Activated CD8-positive, alpha-beta memory T cell treated with anti-CD3 and anti-CD28 coated beads, Interleukin-2, amount 10 ng/mL, durations not matched to agents 7 days and 5 days (primary cell): Measurements from ENCODE around the gene MESP1. TPM values are rescaled to one million over a fixed set of nuclear protein-coding genes. Genes with fewer than 3 reads are reported as not detected.
A peak's percentile ranks its signal among the peaks of the same experiment; 100 is the strongest.
"Not testable (repeated sequence)": the region's sequence is repeated elsewhere in the genome, so short reads cannot be mapped to it uniquely, and the experiment has no call there.

ENCODE experiments used
- ATAC-seq: fragments of 150-1000 bp; cut with Tn5 transposase; one replicate; pipeline ENCODE4 v1.10.0; 2021; ENCODE audit warnings: moderate library complexity
- CTCF ChIA-PET: fragments of 350-600 bp; sonication (Branson Sonifier 250); formaldehyde crosslinking; loops from one replicate; lab custom pipeline; 2021; ENCODE audit warnings: antibody characterized with exemption; lab: Charles Lee
- DNase-seq: peaks from one replicate; pipeline ENCODE4 v3.0.0-alpha.2; 2020
- H3K27ac Mint-ChIP-seq: one replicate; pipeline ENCODE4 v1.8.0; 2021; ENCODE audit warnings: mild to moderate bottlenecking, mixed read lengths
- H3K27me3 Mint-ChIP-seq: one replicate; pipeline ENCODE4 v1.8.0; 2021; ENCODE audit warnings: mixed read lengths
- H3K36me3 Mint-ChIP-seq: one replicate; pipeline ENCODE4 v1.8.0; 2021; ENCODE audit warnings: mild to moderate bottlenecking, mixed read lengths
- H3K4me1 Mint-ChIP-seq: one replicate; pipeline ENCODE4 v1.8.0; 2021; ENCODE audit warnings: mixed read lengths
- H3K4me3 Mint-ChIP-seq: one replicate; pipeline ENCODE4 v1.8.0; 2021; ENCODE audit warnings: mild to moderate bottlenecking, moderate library complexity, mixed read lengths
- H3K9me3 Mint-ChIP-seq: one replicate; pipeline ENCODE4 v1.8.0; 2022; ENCODE audit warnings: low read depth, mixed read lengths
- total RNA-seq, 2 experiments: library from RNA; stranded (reverse); gene quantifications; one replicate each; pipeline ENCODE4 v1.2.3, GENCODE V29; 2021

MESP1 gene, protein sequence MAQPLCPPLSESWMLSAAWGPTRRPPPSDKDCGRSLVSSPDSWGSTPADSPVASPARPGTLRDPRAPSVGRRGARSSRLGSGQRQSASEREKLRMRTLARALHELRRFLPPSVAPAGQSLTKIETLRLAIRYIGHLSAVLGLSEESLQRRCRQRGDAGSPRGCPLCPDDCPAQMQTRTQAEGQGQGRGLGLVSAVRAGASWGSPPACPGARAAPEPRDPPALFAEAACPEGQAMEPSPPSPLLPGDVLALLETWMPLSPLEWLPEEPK
- 1 to 10 TPM; 3.1 to 5.1 TPM for total RNA-seq

DNA sequence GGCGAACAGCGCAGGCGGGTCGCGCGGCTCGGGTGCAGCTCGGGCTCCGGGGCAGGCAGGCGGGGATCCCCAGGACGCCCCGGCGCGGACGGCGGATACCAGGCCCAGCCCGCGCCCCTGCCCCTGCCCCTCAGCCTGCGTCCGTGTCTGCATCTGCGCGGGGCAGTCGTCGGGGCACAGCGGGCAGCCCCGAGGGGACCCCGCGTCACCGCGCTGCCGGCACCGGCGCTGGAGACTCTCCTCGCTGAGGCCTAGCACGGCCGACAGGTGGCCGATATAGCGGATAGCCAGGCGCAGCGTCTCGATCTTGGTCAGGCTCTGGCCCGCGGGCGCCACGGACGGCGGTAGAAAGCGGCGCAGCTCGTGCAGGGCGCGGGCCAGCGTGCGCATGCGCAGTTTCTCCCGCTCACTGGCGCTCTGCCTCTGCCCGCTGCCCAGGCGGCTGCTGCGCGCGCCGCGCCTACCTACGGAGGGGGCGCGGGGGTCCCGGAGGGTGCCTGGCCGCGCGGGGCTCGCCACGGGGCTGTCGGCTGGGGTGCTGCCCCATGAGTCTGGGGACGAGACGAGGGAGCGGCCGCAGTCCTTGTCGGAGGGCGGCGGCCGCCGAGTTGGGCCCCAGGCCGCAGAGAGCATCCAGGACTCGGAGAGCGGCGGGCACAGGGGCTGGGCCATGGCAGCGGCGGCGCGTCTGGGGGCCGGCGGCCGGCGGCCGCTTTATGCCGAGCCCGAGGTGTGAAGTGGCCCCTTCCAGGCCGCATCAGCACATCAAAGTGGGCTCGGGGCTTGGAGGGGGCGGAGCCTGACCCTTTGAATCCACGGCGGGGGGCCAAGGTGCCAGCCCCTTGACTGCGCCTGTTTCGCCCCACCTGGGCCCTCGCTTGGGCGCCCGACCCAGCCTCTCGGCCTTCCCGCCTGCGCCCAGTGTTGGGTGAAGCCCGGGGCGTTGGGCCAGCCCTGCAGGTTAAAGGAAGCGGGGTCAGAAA lies at the start of gene MESP1:
TSS of gene MESP1 (minus strand) at position 690 of the 983 bp plus-strand sequence. CDS start at position 672, 18 bp downstream.
- peaks cover 17% of the 10 kb centered on the region for H3K27me3 Mint-ChIP-seq
- H3K4me3 Mint-ChIP-seq: peak within 1 kb of the TSS; percentile 64
- DNase-seq (peak; percentile 92), ATAC-seq (peak; percentile 99)
- peaks cover 2% of the 10 kb centered on the region for H3K4me1 Mint-ChIP-seq
- no peaks in the 10 kb centered on the region for H3K36me3 Mint-ChIP-seq
- CTCF ChIA-PET: interaction anchor here (1.2 to 4.9 kb wide), 8 partner anchors 10 to 329 kb away, joined by 3 to 29 read pairs (median 6); no protein-coding TSS in a partner anchor
- H3K27ac Mint-ChIP-seq: no peak within 1 kb of the TSS
- no peaks in the 10 kb centered on the region for H3K9me3 Mint-ChIP-seq

DNA sequence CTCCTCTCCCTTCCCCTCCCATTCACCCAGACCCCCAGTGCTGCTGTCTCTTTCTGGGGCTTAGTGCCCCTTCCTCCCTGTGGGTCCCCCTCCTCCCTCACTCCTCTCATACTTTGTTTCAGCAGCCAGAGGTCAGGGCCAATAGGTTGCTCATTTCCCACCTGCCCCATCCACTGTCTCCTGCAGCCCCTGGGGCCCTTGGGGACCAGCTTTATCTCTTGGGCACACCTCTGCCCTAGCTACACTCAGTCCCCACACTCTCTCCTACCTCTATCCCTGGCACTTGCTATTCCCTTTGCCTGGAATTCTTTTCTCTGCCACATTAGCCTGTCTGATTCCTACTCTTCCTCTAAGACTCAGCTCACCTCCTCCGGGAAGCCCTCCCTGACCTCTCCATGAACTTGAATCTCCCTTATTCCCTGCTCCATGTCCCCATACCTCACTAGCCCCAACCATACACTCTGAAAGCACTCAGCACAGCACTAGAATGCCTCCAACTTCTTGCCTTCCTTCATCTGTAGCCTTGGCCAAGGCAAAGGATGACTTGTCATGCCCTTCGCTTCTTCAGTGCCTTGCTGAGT lies 49.0 kb upstream of the MESP1 start:
- H3K4me1 Mint-ChIP-seq: no peaks in the 10 kb centered on the region
- no peak overlapping the region for H3K4me3 Mint-ChIP-seq
- H3K9me3 Mint-ChIP-seq: no peaks in the 10 kb centered on the region
- no peak overlapping the region for H3K27ac Mint-ChIP-seq
- CTCF ChIA-PET: no interaction called here
- DNase-seq (no peak), ATAC-seq (no peak)
- peaks cover 9% of the 10 kb centered on the region for H3K27me3 Mint-ChIP-seq
- H3K36me3 Mint-ChIP-seq: no peaks in the 10 kb centered on the region

- Mint-ChIP-seq H3K4me1 (no peaks in the 10 kb centered on the region), H3K9me3 (no peaks in the 10 kb centered on the region), H3K36me3 (no peaks in the 10 kb centered on the region), H3K4me3 (no peak overlapping the region), H3K27ac (no peak overlapping the region), H3K27me3 (peaks cover 13% of the 10 kb centered on the region)
- CTCF ChIA-PET: interaction anchor here (1.0 kb wide), 1 partner anchor 76 kb away, joined by 3 read pairs; no protein-coding TSS in a partner anchor
- ATAC-seq: no peak
- no peak for DNase-seq
Measured at GRCh38 chr15:89799011-89799911, 48.2 kb upstream of the MESP1 start.

GRCh38 chr15:89797678-89798201 lies 46.7 kb upstream of the MESP1 start:
- Mint-ChIP-seq H3K9me3 (no peaks in the 10 kb centered on the region), H3K27me3 (peaks cover 16% of the 10 kb centered on the region), H3K36me3 (no peaks in the 10 kb centered on the region), H3K4me3 (no peak overlapping the region), H3K27ac (no peak overlapping the region), H3K4me1 (no peaks in the 10 kb centered on the region)
- CTCF ChIA-PET: interaction anchor here (1.0 kb wide), 1 partner anchor 77 kb away, joined by 3 read pairs; no protein-coding TSS in a partner anchor
- DNase-seq: no peak
- ATAC-seq: no peak

DNA sequence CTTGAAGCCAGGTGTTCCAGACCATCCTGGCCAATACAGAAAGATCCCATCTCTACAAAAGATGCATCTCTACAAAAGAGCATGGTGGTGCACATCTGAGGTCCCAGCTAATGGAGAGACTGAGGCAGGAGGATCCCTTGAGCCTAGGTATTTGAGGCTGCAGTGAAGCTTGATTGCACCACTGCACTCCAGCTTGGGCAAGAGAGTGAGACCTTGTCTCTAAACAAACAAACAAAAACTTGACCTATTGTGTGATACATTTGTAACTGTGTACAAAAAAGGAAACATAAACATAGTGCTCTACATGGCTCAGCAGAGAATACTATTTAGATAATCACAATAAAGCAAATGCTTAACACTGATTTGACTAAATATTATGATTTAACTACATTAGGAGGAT lies 44.9 kb upstream of the MESP1 start:
- CTCF ChIA-PET: no interaction called here

GRCh38 chr15:89794627-89795241 lies 43.7 kb upstream of the MESP1 start:
- no peak overlapping the region for H3K4me3 Mint-ChIP-seq
- peaks cover 16% of the 10 kb centered on the region for H3K27me3 Mint-ChIP-seq
- ATAC-seq (no peak), DNase-seq (no peak)
- no peaks in the 10 kb centered on the region for H3K36me3 Mint-ChIP-seq
- CTCF ChIA-PET: no interaction called here
- no peak overlapping the region for H3K27ac Mint-ChIP-seq
- H3K4me1 Mint-ChIP-seq: no peaks in the 10 kb centered on the region
- no peaks in the 10 kb centered on the region for H3K9me3 Mint-ChIP-seq

More for the DNA sequence above, 44.9 kb upstream of the MESP1 start:
- no peak overlapping the region for H3K4me3 Mint-ChIP-seq
- peaks cover 16% of the 10 kb centered on the region for H3K27me3 Mint-ChIP-seq
- DNase-seq: no peak
- H3K4me1 Mint-ChIP-seq: no peaks in the 10 kb centered on the region
- H3K9me3 Mint-ChIP-seq: no peaks in the 10 kb centered on the region
- H3K36me3 Mint-ChIP-seq: no peaks in the 10 kb centered on the region
- no peak for ATAC-seq
- no peak overlapping the region for H3K27ac Mint-ChIP-seq

DNA sequence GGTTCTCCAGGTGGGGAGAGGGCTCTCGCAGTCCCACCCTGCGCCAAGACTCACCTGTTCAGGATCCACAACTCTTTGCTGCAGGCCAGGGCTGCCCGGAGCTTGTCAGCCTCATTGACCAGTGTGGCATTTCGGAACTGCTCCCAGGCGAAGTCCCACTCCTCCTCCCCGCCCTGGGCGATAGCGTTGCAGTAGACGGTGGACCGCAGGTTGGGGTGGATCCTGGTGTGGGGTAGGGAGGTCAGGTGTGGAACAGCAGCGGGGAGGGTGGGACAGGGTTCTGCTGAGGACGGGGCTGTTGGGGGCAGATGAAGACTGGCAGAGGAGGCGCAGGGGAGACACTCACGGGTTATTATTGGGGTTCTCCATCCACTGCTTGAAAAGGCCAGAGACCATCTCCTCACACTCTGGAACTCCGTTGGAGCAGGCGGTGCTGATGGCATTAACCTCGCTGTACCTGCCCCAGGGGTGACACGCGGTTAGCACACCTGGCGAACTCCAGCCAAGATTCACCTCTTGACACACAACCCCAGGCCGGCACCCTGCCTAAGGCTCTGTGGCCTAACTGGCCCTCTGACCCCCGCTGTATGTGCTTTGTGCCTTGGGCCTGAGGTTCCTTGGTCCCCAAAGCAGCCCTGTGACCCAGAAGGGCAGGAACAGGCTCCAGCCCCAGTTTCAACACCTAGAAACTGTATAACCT lies 41.2 kb upstream of the MESP1 start:
- Mint-ChIP-seq H3K4me3 (no peak overlapping the region), H3K27me3 (peaks cover 26% of the 10 kb centered on the region), H3K36me3 (peaks cover 3% of the 10 kb centered on the region), H3K27ac (no peak overlapping the region), H3K4me1 (no peaks in the 10 kb centered on the region), H3K9me3 (peaks cover 4% of the 10 kb centered on the region)
- DNase-seq (no peak), ATAC-seq (no peak)
- CTCF ChIA-PET: no interaction called here

DNA sequence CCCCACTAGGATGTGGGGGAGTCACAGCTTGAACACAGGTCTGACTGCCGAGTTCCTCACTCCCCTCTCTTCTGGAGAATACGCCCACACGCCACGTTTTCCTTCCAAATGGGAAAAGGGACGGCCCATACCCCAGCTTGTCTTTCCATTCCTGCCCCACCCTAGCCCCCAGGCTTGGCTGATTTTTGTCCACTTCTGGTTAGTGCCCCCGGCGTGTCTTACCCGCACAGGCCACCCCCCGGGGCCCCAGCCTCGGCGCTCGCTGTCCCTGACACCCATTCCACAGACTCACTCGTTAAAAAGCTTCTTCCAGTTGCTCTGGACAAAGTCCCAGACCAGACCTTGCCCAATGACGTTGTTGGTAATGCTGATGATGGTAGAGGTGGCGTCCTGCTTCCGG lies 39.6 kb upstream of the MESP1 start:
- Mint-ChIP-seq H3K36me3 (peaks cover 3% of the 10 kb centered on the region), H3K4me1 (no peaks in the 10 kb centered on the region), H3K27ac (no peak overlapping the region), H3K4me3 (no peak overlapping the region), H3K9me3 (peaks cover 4% of the 10 kb centered on the region), H3K27me3 (peaks cover 27% of the 10 kb centered on the region)
- CTCF ChIA-PET: interaction anchor here (1.4 kb wide), 1 partner anchor 50 kb away, joined by 3 read pairs; no protein-coding TSS in a partner anchor
- DNase-seq (no peak), ATAC-seq (no peak)

- no peak for ATAC-seq
- CTCF ChIA-PET: interaction anchor here (0.7 kb wide), 1 partner anchor 312 kb away, joined by 3 read pairs; the partner anchor contains the start of gene IDH2
- Mint-ChIP-seq H3K36me3 (peaks cover 3% of the 10 kb centered on the region), H3K9me3 (peaks cover 4% of the 10 kb centered on the region), H3K27ac (no peak overlapping the region), H3K4me1 (no peaks in the 10 kb centered on the region), H3K4me3 (no peak overlapping the region), H3K27me3 (peaks cover 23% of the 10 kb centered on the region)
- DNase-seq: no peak
Measured at GRCh38 chr15:89790206-89790605, 39.2 kb upstream of the MESP1 start.

DNA sequence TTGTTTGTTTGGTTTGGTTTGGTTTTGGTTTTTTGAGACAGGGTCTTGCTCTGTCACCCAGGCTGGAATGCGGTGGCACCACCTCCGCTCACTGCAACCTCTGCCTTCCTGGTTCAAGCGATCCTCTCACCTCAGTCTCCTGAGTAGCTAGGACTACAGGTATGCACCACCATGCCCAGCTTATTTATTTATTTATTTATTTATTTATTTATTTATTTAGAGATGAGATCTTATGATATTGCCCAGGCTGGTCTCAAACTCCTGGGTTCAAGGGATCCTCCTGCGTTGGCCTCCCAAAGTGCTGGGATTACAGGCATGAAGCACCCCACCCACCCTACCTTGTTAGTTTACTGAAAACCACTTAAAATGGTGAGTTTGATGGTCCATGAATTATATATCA lies 37.5 kb upstream of the MESP1 start:
- H3K27ac Mint-ChIP-seq, H3K4me3 Mint-ChIP-seq, DNase-seq, H3K9me3 Mint-ChIP-seq, CTCF ChIA-PET, ATAC-seq, H3K36me3 Mint-ChIP-seq, H3K4me1 Mint-ChIP-seq: not testable (repeated sequence)
- H3K27me3 Mint-ChIP-seq: peaks cover 15% of the 10 kb centered on the region

DNA sequence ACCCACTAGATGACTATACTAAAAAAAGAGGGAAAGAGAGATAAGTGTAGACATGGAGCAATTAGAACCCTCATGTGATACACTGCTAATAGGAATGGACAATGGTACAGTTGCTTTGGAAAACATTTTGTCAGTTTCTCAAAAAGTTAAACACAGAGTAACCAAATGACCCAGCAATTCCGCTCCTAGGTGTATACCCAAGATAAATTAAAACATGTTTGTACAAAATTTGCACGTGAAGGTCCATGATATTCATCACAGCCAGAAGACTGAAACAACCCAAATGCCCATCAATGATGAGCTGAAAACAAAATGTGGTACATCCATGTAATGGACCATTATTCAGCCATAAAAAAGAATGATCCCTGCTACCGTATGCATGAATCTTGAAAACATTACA lies 36.9 kb upstream of the MESP1 start:
- DNase-seq (no peak), ATAC-seq (no peak)
- Mint-ChIP-seq H3K4me3 (no peak overlapping the region), H3K9me3 (peaks cover 4% of the 10 kb centered on the region), H3K36me3 (peaks cover 3% of the 10 kb centered on the region), H3K4me1 (no peaks in the 10 kb centered on the region), H3K27me3 (peaks cover 15% of the 10 kb centered on the region), H3K27ac (no peak overlapping the region)
- CTCF ChIA-PET: no interaction called here
